G401 (cell line): Measurements from ENCODE around the gene ZC3H6. TPM values are rescaled to one million over a fixed set of nuclear protein-coding genes. Genes with fewer than 3 reads are reported as not detected.
"Not testable (repeated sequence)": the region's sequence is repeated elsewhere in the genome, so short reads cannot be mapped to it uniquely, and the experiment has no call there.

Experiments
- DNase-seq: peaks from one replicate; pipeline ENCODE4 v3.0.0-alpha.2; 2015; ENCODE audit warnings: low spot score
- in situ Hi-C: cut with HindIII; loops from 2 replicates; pipeline ENCODE4 v1.10.0; 2016; ENCODE audit warnings: low sequenced_read_pairs, mixed read lengths
- total RNA-seq: library from RNA; depleted of rRNA; stranded (reverse); fragments of >200 nt; shearing (Covaris generic); gene quantifications from 2 replicates; pipeline ENCODE4 v1.2.3, GENCODE V29; 2014

Gene ZC3H6
- total RNA-seq, 1 experiment from 2014 or later, result 0.98 TPM

DNA sequence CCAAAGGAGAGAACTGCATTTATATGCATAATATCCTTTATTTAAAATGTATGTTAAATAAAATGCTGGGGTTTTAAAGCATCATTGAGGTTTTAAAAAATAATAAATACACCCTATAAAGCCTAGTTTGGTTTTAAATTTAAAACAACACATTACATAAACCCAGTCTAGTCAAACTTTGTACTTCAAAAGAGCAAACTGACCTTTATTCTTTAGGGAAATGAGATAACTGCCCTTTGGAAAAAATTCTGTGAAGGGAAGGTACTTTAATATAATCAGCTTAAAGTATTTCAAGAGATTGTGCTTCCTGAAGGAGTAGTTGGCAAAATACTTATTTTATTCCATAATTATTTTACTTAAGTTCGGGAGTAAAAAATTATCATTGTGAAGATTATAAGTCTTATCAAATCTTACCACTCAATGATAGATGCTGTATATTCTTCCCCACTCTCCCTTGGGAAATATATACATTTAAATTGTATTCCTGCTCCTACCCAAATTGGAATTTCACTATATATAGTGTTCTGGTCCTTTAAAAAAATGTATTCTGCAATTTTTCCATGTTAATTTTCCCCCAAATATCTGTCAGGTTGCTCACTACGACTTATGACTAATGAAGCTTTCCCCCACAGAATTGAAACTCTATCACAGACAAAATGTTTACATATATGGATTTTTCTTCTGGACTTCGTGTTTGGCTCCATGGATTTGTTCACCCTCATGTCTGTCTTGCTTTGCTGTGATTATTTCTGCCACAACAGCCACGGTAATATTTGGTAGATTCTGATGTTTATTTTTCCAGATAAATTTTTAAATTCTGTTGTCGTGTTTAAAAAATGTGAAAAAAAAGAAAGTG, 42.1 kb downstream of the ZC3H6 start:
- in situ Hi-C loops, result no loop called here
- DNase-seq, result no peak

DNA sequence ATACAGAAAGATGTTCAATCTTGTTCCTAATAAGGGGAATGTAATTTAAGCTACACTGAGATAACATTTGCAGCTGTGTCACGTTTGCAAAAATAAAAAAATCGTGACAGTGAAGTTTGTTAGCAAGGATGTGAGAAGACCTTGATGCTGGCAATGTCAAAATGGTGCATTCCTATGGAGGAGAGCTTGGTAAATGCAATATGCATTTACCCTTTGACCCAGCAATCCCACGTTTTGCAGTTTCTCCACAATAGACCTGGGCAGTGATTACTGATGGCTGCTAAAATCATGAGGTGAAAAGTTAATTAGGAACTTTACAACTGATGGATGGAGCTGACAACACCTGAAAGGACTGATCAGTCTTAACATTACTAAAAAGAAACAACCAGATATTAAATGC, 43.1 kb downstream of the ZC3H6 start:
- no peak for DNase-seq
- in situ Hi-C loops, result no loop called here

GRCh38 chr2:112321375-112322320, 46.3 kb downstream of the ZC3H6 start:
- DNase-seq, result no peak
- in situ Hi-C loops, result no loop called here

DNA sequence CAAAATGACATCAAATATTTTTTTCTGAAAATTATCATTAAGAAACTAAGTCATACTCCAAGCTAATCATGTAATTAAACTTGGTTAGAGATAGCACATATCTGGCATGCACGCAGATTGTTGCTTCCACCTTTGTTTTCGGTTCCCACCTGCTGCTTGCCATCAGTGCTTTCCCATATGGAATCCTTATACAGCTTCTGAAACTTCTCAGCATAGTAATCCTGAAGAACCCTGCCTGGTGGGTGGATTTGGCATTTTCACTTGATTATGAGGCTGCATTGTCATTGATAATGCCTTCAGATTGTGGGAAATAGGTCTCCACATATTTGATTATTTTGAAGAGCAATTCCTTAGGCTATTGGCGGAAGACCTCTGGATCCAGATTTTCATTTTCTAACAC, 47.5 kb downstream of the ZC3H6 start:
- DNase-seq, result no peak
- in situ Hi-C loops, result no loop called here

- DNase-seq, result no peak
- in situ Hi-C loops, result no loop called here
Measured at GRCh38 chr2:112332123-112332696, 56.8 kb downstream of the ZC3H6 start.

- in situ Hi-C loops, result no loop called here
- no peak for DNase-seq
Measured at GRCh38 chr2:112335600-112335999, 60.2 kb downstream of the ZC3H6 start.

DNA sequence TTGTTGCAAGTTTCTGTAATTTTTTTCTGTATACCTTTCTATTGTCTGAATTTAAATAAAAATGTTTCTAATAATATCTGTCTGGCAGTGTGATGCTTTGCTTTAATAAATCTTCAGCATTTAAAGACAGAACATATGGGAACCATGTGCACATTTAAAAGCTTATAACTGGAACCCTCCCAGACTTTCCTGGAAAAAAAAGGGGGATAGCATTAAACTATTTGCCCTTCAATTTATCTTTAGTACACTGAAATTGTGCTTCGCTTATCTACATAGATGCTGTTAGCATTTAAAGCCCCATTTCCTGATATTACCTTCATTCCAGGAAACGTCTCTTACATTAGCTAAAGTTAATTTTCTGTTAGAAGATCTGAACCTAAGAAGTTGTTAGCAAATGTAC, 64.6 kb downstream of the ZC3H6 start:
- in situ Hi-C loops, result no loop called here
- DNase-seq, result no peak

DNA sequence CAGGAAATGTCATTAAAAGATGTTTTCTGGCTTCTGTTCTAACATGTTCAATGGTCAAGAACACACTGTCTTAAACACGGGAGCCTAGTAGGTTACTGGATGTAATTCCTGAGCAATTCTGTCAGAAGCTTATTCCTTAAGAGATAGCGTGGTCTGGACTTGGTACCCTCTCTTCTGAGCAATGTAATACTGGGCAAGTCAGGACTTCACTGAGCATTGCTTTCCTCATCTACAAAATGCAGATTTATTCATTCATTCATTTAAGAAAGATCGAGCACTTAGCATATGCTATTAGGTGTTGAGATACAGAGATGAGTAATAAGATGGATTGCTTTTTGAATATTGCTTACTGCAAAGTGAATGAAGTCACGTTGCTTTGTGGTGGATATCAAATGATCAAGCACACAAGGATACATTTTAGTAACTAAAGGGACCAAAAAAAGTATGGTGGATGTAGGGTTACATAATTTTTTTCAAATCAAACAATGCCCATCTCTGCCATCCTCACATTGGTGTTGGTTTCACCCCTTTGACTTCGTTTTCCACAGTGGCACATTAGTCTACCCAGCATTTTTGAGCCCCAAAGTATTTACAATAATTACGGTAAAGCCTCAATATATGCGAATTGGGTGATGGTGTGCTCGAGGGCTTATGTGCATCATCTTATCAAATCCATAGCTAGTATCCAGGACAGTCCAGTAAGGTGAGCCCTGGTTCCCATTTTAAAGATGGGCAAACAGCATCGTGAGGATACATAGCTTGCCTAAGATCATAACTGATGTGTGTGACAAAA, 65.3 kb downstream of the ZC3H6 start:
- in situ Hi-C loops, result no loop called here
- DNase-seq, result no peak

DNA sequence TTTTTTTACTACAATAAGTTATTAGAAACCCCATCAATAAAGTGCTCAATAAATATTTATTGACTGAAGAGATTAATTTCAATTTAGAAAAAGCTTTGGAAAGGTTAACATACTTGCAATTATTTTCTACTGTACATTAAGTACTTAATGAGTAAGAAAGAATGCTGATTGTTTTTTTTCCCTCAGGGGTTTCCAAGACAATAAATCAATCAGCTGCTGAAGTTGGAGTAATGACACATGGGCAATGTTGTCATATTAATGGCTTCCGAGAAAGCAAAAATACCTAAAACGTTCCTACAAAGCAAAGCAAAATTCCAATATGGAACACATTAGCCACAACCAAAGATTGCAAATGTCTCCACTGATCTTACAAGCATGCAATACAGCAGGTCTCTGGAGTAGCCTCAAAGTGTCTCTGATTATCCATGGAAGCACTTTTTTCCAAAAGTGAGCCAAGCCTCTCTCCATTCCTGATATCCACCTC, 66.7 kb downstream of the ZC3H6 start:
- in situ Hi-C loops, result no loop called here
- DNase-seq, result no peak

DNA sequence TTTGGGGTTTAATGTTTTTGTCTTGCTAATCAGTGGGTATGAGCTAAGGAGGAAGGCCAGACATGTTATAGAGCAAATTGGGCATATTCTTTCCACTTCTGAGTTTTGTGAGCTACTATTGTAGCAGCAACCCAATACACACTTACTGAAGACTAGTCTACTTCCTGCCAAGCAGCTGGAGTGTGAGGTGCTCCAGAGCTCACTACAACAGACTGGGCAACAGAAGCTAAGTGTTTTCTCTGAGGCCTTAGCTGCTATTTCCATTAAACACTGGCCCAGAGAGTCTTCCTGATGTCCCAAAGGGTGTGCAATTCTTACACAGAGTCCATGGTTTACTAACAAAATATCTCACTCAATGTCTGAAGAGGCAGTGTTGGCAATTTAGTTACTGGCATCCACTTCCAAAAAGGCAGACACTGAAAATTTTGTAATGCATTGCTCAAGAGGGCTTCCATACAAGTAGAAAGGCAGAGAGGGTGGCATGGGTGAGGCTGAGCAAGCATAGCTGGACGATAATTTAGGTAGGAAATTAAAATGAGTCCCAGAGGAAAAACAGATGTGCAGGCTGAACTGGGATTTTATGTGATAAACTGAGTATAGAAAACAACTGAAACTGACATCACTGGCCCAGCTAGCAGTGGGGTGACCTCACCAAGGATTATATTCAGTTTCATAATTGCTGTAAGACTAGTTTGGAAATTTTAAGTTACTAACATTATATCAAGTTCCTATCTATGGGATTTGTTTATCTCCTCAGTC, 68.6 kb downstream of the ZC3H6 start:
- no peak for DNase-seq
- in situ Hi-C loops, result no loop called here

GRCh38 chr2:112345030-112346027, 69.9 kb downstream of the ZC3H6 start:
- in situ Hi-C loops, result no loop called here
- no peak for DNase-seq

DNA sequence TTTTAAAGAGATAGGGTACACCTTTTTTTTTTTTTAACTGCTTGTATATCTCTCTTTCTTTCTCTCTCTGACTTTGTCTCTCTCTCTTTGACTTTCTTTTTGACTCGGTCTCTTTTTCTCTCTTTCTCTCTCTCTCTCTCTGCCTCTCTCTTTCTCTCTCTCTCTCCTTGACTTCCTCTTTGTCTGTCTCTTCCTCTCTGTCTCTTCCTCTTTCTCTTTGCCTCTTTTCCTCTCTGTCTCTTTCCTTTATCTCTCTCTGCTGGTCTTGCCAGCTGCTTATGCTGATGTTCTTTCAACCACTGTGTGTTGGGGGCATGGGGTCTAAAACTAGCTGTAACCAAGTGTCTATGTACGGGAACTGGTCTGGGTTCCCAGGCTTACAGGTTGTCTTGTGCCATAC, 76.9 kb downstream of the ZC3H6 start:
- in situ Hi-C loops, DNase-seq: not testable (repeated sequence)

DNA sequence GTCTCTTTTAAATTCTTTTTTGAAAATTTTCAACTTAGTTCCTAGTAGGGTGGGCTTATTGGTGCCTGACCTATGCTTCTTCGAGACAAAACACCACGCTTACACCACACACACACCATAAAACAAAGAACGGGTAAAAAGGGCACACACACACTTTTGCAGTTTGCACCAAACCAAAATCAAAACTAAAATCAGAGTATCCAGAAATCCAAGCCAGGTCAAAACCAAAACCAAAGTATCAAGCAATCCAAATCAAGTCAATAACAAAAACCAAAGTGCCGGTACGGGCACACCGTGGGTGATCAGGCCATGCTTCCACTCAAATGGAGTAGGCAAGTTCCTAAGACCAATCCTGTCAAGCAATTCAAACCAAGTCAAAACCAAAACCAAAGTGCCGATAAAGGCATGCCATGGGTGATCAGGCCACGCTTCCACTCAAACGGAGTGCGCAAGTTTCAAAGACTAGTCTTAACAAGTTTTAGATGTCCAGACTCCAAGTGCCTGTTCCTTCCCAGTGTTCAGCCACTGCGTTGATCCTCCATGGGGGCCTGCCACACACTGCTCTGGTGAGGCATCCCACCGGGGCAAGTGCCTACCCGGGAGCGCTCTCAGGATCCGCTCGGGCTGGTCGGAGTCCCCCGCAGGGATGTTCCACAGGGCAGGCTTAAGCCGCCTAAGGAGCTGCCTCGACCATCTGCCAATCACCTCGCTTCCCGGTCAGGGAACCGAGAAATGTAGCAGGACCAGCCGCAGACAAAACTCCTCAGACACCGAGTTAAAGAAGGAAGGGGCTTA, 77.6 kb downstream of the ZC3H6 start:
- DNase-seq, in situ Hi-C loops: not testable (repeated sequence)

DNA sequence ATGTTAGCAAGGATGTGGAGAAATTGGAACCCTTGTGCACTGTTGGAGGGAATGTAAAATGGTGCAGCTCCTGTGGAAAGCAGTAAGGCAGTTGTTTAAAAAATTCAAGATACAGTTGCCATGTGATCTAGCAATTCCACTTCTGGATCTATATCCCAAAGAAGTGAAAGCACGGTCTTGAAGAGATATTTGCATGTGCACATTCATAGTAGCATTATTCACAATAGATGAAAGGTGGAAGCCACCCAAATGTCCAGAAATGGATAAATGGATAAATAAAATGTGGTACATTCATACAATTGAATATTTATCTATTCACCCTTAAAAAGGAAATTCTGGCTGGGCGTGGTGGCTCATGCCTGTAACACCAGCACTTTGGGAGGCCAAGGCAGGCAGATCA, 78.9 kb downstream of the ZC3H6 start:
- in situ Hi-C loops, DNase-seq: not testable (repeated sequence)

- DNase-seq, in situ Hi-C loops: not testable (repeated sequence)
Measured at GRCh38 chr2:112360055-112360454, 84.7 kb downstream of the ZC3H6 start.
